Fibroblast of lung (primary cell): Measurements from ENCODE around the gene PACSIN1. TPM values are rescaled to one million over a fixed set of nuclear protein-coding genes. Genes with fewer than 3 reads are reported as not detected.
A peak's percentile ranks its signal among the peaks of the same experiment; 100 is the strongest.

Experiments
- DNase-seq, 2 donors: peaks; one replicate each; pipeline versions ENCODE4 v3.0.0 to v3.0.0-alpha.2; 2010; ENCODE audit warnings: low read depth in 2 of 2
- H2AFZ ChIP-seq: 2 replicates; pipeline ENCODE4 v1.5.1; 2012; ENCODE audit warnings: low read length, control low read depth, inconsistent platforms
- H3K27ac ChIP-seq: 2 replicates; pipeline ENCODE4 v1.5.1; 2011; ENCODE audit warnings: low read length, control low read depth; ENCODE audit not compliant: insufficient read depth
- H3K27me3 ChIP-seq: 2 replicates; pipeline ENCODE4 v1.5.1; 2011; ENCODE audit warnings: mild to moderate bottlenecking, low read length; ENCODE audit not compliant: control insufficient read depth, insufficient read depth
- H3K36me3 ChIP-seq: 2 replicates; pipeline ENCODE4 v1.5.1; 2011; ENCODE audit warnings: low read length; ENCODE audit not compliant: control insufficient read depth, insufficient read depth
- H3K4me1 ChIP-seq: 2 replicates; pipeline ENCODE4 v1.5.1; 2011; ENCODE audit warnings: low read length; ENCODE audit not compliant: control insufficient read depth, insufficient read depth; ENCODE audit errors: extremely low read depth
- H3K4me2 ChIP-seq: 2 replicates; pipeline ENCODE4 v1.5.1; 2011; ENCODE audit warnings: low read length, control low read depth; ENCODE audit not compliant: insufficient read depth; ENCODE audit errors: extremely low read depth
- H3K4me3 ChIP-seq, 4 experiments: fragments of 200-600 bp in 1 of 4; sonication (generic) in 1 of 4; replicated peaks in 1 of 4; 2 replicates each; pipeline ENCODE4 v1.5.1; 2011 to 2016; ENCODE audit warnings: low read length in 4 of 4, low read depth in 3 of 4, mild to moderate bottlenecking in 3 of 4, control low read depth in 2 of 4, inconsistent platforms in 1 of 4, mixed read lengths in 1 of 4; ENCODE audit not compliant: insufficient read depth in 1 of 4; ENCODE audit errors: control extremely low read depth in 1 of 4
- H3K79me2 ChIP-seq: 2 replicates; pipeline ENCODE4 v1.5.1; 2012; ENCODE audit warnings: mild to moderate bottlenecking, low read length, inconsistent platforms; ENCODE audit not compliant: control insufficient read depth, insufficient read depth
- H3K9ac ChIP-seq: 2 replicates; pipeline ENCODE4 v1.5.1; 2011; ENCODE audit warnings: mild to moderate bottlenecking, low read length, control low read depth; ENCODE audit not compliant: insufficient read depth
- H3K9me3 ChIP-seq: 2 replicates; pipeline ENCODE4 v1.5.1; 2012; ENCODE audit warnings: low read depth, low read length; ENCODE audit not compliant: control insufficient read depth, insufficient read depth
- H4K20me1 ChIP-seq: 2 replicates; pipeline ENCODE4 v1.5.1; 2011; ENCODE audit warnings: low read length; ENCODE audit not compliant: control insufficient read depth, insufficient read depth; ENCODE audit errors: extremely low read depth
- CTCF ChIP-seq, 2 donors: IDR thresholded peaks in 1 of 2; conservative IDR thresholded peaks in 1 of 2; 1 replicate in 1 of 2; 2 replicates in 1 of 2; pipeline ENCODE4 v1.5.1; 2011 to 2012; ENCODE audit warnings: low read length in 2 of 2, control low read depth in 1 of 2, inconsistent platforms in 1 of 2, low read depth in 1 of 2, mild to moderate bottlenecking in 1 of 2
- EZH2 ChIP-seq: IDR thresholded peaks from 2 replicates; pipeline ENCODE4 v1.5.1; 2012; ENCODE audit warnings: low read length, control low read depth, mild to moderate bottlenecking; ENCODE audit errors: missing control alignments
- polyA plus RNA-seq, 2 donors: library from polyadenylated mRNA; depleted of rRNA in 1 of 2; stranded (reverse) in 1 of 2; unstranded in 1 of 2; fragments of >200 nt; gene quantifications; 2 replicates each; pipeline ENCODE4 v1.2.1, GENCODE V29; 2011 to 2012; ENCODE audit warnings: missing spikeins in 1 of 2
- total RNA-seq: library from RNA; depleted of rRNA; stranded (reverse); fragments of >200 nt; gene quantifications from 2 replicates; pipeline ENCODE4 v1.2.1, GENCODE V29; 2014

The PACSIN1 gene
- total and polyA plus RNA-seq, 2 donors (not counting 1 experiment from before 2014, with no cell fraction given): under 0.01 TPM; not detected in 1

DNA sequence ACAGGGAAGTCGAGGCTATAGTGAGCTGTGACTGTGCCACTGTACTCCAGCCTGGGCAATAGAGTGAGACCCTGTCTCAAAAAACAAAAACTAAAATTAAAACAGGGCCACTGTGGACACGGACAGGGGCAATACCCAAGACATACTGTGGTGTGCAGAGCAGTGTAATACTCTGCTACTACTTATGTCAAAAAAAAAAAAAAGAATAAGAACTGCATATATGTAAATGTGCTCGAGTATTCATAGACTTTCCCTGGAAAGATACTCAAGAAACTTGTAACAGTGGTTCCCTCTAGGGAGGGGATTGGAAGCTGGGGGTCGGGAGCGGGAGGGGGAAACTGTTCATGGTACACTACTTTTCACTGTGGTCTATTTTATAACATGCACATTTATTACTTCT lies 74.3 kb downstream of the PACSIN1 start:
- DNase-seq: no peak
- Histone ChIP-seq H3K9ac (no peak overlapping the region), H2AFZ (no peak overlapping the region), H3K4me1 (no peaks in the 10 kb centered on the region), H3K27me3 (no peaks in the 10 kb centered on the region), H3K36me3 (no peaks in the 10 kb centered on the region), H4K20me1 (no peaks in the 10 kb centered on the region), H3K27ac (no peak overlapping the region), H3K79me2 (no peaks in the 10 kb centered on the region), H3K4me3 (no peak overlapping the region), H3K4me2 (no peak overlapping the region), H3K9me3 (no peaks in the 10 kb centered on the region)
- TF ChIP-seq CTCF (conservative IDR thresholded peaks at IDR 0.05 in 1 of 2, IDR thresholded peaks at IDR 0.05 in 1 of 2; ENCODE audit: low read depth in 1 of 2, low read length in 2 of 2) (no peak), EZH2 (no peak)

DNA sequence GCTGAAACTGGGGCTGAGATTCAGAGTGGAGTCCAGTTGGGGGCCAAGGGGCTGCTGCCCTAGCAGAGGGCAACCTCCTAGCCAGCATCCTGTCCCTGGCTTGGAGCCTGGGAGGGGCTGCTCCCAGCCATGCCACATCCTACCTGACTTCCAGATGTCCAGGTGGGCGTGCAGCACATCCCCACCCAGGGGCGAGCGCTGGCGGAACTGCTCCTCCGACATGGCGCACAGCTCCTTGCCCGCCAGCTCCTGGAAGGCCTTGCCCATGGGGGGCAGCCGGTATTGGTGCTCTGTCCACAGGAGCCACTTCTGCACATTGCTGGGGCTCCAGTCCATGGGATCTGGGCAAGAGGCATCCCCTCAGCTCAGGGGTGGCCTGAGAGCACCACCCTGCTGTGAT lies 75.0 kb downstream of the PACSIN1 start:
- TF ChIP-seq CTCF (conservative IDR thresholded peaks at IDR 0.05 in 1 of 2, IDR thresholded peaks at IDR 0.05 in 1 of 2; ENCODE audit: low read depth in 1 of 2, low read length in 2 of 2): no peak
- TF ChIP-seq EZH2: no peak

GRCh38 chr6:34543421-34543820 lies 77.5 kb downstream of the PACSIN1 start:
- Histone ChIP-seq H3K27me3 (no peaks in the 10 kb centered on the region), H3K4me1 (no peaks in the 10 kb centered on the region), H3K4me3 (no peak overlapping the region), H3K9ac (no peak overlapping the region), H3K27ac (no peak overlapping the region), H4K20me1 (no peaks in the 10 kb centered on the region), H3K4me2 (no peak overlapping the region), H3K36me3 (no peaks in the 10 kb centered on the region), H3K9me3 (no peaks in the 10 kb centered on the region), H3K79me2 (no peaks in the 10 kb centered on the region), H2AFZ (no peak overlapping the region)
- TF ChIP-seq CTCF (conservative IDR thresholded peaks at IDR 0.05 in 1 of 2, IDR thresholded peaks at IDR 0.05 in 1 of 2; ENCODE audit: low read depth in 1 of 2, low read length in 2 of 2): no peak
- no peak for TF ChIP-seq EZH2
- DNase-seq: peak; percentile 66 to 67

More for the DNA sequence above, 75.0 kb downstream of the PACSIN1 start:
- no peaks in the 10 kb centered on the region for H3K79me2 ChIP-seq
- no peak overlapping the region for H3K27ac ChIP-seq
- H3K4me3 ChIP-seq: no peak overlapping the region
- no peaks in the 10 kb centered on the region for H3K27me3 ChIP-seq
- H3K4me2 ChIP-seq: no peak overlapping the region
- H3K36me3 ChIP-seq: no peaks in the 10 kb centered on the region
- no peak overlapping the region for H2AFZ ChIP-seq
- H3K9ac ChIP-seq: no peak overlapping the region
- H3K4me1 ChIP-seq: no peaks in the 10 kb centered on the region
- no peak for DNase-seq
- H3K9me3 ChIP-seq: no peaks in the 10 kb centered on the region
- no peaks in the 10 kb centered on the region for H4K20me1 ChIP-seq
